Hypothalamus (tissue), 51 donors: ENCODE data around the gene PARD3B.

Source experiments
- DNase-seq, 51 donors: peaks; one replicate each; lab custom pipeline; 2025; lab: John Stamatoyannopoulos, UW

The PARD3B gene

DNA sequence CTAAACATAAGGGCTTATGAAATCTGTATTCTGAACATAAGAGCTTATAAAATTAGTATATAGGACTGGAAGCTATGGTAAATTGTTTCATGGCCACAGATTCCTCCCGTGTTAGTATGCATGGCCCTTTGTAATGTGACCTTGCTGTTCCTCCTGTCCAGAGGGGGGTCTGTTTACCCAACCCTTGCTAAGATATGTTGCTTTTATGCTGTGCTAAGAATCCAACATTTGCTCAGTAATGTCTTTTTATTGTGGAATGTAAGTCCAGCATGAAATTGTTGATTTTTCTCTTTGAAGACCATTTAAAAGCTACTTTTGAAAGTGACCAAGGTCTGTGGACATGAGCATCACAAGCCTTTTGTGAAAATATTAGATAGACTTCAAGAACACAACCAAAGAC lies 485.4 kb downstream of the PARD3B start:
- DNase-seq: no peak

- no peak for DNase-seq
Observed at GRCh38 chr2:205032093-205032551, 486.8 kb downstream of the PARD3B start.

DNA sequence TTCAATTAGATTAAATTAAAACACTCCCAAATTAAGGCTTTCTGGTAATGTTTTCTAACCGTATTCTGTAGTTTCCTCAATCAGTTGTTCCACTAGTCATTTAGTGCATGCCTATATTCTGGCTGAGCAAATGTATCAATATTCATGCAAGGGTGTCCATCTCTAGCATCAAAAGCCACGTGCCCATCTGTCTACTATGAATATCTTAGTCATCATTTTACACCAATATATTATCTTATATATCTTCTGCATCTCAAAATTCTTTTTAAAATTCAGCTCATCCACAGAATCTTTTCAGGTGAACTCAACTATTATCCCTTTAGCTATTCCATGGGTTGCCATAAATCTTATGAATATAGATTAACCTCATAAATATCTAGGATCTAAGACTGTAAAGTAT lies 488.2 kb downstream of the PARD3B start:
- DNase-seq: no peak

- DNase-seq: no peak
Observed at GRCh38 chr2:205034034-205034433, 488.8 kb downstream of the PARD3B start.

DNA sequence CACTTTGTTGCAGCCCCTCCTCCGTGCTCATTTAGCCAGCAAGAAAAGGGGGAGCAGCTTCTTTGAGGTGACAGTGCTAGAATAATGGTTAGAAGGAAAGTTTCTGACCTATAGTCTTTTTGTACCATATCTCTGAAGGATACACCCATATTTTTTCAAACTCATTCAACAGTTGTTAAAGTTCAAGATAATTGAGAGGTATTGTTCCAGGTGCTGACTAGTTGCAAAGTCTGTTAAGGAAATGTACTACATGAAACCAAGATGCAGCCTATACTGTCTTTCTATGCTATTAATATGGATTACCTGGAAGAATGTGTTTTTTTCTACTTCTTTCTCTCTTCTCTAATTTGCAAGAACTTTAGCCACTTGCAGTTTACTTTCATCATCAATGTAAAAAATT lies 495.0 kb downstream of the PARD3B start:
- DNase-seq: no peak

DNA sequence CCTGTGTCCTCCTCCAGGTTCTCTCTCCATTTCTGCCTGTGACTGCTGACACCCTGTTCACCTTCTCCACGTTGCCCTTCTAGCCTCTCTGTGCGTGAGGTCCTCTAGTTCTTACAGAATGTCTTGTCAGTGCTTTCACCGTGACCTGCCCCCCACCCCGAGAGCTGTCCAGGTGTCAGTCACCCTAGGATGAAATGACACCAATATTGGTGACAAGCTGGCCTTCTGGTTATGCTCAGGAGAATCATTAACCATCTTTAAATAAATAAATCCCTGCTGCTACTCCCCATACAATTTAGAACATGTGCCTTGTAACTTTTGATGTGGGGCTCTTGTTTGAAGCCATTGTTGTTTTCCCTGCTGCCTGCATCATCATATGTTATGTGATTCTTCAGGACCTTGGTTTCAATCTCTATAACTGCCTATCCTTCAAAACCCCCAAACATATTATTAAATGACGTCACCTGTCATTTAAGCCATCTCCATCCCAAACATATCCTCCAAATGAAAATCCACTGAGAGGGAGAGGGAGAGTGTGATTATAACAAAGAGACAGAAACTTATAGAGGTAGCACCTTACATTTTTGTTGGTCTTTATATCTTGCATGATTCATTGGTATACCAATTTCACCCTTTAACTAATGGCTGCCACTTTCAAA lies 496.3 kb downstream of the PARD3B start:
- DNase-seq: no peak

GRCh38 chr2:205043285-205043684 lies 498.0 kb downstream of the PARD3B start:
- no peak for DNase-seq

- DNase-seq: no peak
Observed at GRCh38 chr2:205045706-205046105, 500.4 kb downstream of the PARD3B start.

- DNase-seq: no peak
Observed at GRCh38 chr2:205047273-205047839, 502.1 kb downstream of the PARD3B start.

DNA sequence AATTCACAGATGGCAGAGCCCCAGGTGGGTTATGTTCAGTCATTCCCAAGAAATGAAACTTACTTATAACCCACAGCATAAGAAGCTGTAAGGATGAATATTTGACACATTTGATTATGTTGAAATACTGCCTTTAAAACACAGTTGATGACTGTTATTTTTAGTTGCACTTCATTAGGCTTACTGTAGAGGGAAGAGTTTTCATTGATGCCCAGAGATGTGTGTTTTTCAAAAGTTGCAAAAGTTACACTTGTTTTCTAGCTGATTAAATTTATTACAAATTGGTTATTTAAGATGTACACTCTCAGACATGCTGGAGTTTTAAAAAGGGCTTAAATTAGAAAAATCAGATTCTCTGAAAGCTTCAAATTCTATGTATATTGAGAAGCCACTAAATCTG lies 506.1 kb downstream of the PARD3B start:
- DNase-seq: no peak

DNA sequence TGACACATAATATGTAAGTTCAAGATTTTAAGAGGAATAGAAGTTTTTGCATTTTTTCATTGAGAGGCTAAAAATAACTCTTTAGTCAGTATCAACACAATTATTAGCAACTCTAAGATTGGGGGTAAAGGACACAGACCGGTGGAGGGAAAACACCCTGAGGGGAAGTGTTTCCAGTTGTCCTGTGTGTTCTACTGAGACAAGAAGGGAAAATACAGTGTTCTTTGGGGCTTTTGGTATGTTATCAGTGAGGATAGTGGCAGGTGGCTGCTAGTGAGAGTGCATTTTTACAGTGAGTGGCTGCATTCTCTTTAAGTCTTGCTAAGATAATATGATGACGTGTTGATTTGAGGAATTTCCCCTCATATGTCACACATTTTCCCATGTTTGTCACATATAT lies 507.5 kb downstream of the PARD3B start:
- DNase-seq: no peak

DNA sequence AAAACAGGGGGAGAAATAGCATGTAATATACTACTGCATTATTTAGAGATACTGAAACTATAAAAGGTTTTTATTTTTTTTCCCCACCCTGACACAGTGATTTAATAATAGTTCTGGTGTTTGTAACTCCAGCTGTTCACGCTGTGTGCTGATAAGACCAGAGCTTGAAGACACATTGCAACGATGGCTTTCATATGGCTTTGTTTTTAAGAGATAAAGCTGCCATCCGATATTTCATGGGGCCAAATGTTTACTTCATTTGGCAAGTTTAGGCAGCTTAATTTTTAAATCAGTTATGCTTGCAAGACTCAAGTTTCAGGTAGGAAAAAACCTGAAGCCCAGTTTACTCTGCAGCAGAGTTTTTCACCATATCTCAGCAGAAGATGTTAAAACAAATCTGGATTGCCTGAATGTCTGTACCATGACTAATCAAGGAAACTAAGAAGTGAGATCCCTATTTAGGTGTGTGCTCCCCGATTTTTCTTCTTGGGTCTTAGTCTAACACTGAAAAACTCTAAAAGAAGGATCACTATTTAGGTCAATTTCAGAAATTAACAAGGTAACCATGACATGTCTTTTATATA lies 508.6 kb downstream of the PARD3B start:
- no peak for DNase-seq

DNA sequence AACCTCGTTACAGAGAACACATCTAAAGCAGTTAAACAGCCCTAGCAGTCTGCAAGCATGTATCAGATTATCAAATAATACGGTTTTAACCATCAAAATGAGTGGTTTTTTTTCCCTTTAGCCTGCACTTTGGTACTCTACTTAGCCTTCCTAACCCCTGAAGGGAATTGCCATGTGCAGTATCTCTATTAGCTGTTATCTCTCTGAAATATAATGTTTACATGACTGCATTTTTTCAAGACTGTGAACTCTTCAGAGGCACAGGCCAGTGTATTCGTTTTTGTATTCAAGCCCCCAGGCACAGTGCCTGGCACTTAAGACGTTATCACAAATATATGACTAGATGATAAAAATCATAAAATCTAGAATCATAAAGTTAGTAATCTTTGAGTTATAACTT lies 509.5 kb downstream of the PARD3B start:
- no peak for DNase-seq

GRCh38 chr2:205055251-205055650 lies 510.0 kb downstream of the PARD3B start:
- no peak for DNase-seq

GRCh38 chr2:205056151-205056561 lies 510.9 kb downstream of the PARD3B start:
- DNase-seq: no peak

GRCh38 chr2:205058409-205058808 lies 513.1 kb downstream of the PARD3B start:
- no peak for DNase-seq

GRCh38 chr2:205060269-205060668 lies 515.0 kb downstream of the PARD3B start:
- no peak for DNase-seq

DNA sequence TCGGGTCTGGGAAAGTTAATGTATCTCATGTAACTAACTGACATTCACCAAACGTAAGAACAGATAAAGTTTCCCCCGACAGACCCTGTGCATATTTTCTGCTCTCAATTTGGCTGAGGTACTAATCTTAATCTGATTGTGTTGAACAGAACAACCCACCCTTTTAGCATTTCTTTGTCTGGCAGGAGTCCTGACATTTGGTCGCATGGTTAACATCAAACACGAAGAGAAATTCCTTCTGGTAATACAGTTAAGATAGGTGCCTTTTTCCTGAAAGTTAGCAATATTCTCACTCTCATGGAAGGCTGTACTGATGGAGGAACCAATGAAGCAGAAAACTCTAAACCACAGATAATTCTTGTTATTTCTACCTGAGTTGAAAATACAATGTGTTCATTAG lies 520.8 kb downstream of the PARD3B start:
- DNase-seq: no peak

DNA sequence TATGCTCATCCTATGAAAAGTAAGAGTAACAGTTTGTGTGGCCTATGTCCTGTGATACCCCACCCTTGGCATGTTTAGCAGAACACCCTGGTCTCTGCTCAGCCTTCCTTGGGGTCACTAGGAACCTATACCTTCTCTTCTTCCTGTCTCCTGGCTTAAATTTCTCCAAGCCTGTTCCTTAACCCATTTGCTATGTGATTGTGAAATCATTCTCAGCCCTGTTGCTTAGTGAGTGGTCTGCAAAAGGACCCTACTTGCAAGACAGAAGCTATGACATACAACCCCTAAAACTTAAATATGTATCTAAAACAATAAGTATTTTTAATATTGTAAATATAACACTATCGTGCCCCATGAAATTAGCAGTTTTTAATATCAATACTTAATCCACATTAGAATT lies 524.7 kb downstream of the PARD3B start:
- no peak for DNase-seq

GRCh38 chr2:205070889-205071288 lies 525.6 kb downstream of the PARD3B start:
- DNase-seq: no peak

- DNase-seq: no peak
Observed at GRCh38 chr2:205073433-205074020, 528.3 kb downstream of the PARD3B start.

- no peak for DNase-seq
Observed at GRCh38 chr2:205076405-205076804, 531.1 kb downstream of the PARD3B start.
